Activated gamma-delta T cell (primary cell): ENCODE data around the gene RASSF1.

Experiments
- DNase-seq: peaks from one replicate; lab custom pipeline; 2025; lab: John Stamatoyannopoulos, UW

Gene RASSF1

DNA sequence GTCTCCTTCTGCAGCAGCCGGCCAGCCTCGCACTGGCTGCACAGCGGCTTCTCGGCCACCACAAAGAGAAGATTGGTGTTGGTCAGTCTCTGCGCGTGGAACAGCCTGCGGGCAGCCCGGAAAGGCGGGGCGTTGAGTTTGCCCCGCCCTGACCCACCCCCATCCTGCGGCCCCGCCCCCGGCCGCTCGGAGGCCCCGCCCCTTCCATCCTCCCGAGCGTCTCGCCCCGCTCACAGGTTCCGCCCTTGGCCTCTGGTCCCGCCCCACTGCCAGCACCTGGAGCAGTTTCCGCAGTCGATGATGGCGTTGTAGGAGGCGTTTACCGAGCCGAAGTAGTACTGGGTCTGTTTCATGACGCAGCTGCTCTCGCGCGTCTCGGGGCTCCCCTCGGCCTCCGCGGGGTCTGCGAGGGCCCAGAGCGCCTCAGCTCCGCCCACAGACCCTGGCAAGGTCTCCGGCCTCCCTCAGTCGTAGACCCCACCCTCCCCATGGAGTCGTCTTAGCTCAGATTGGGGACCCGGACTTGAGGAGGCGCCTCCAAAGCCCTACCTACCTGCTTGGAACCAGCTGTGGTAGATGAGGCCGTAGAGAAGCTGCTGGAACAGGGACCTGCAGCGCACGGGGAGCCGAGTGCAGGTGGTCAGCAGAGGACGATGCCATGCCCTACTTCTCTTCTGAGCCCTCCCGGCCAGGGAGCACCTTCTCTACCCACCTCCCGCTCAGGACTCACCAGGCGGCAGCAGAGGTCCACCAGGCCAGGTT lies 24.6 kb upstream of the RASSF1 start:
- peak; percentile 81 for DNase-seq

DNA sequence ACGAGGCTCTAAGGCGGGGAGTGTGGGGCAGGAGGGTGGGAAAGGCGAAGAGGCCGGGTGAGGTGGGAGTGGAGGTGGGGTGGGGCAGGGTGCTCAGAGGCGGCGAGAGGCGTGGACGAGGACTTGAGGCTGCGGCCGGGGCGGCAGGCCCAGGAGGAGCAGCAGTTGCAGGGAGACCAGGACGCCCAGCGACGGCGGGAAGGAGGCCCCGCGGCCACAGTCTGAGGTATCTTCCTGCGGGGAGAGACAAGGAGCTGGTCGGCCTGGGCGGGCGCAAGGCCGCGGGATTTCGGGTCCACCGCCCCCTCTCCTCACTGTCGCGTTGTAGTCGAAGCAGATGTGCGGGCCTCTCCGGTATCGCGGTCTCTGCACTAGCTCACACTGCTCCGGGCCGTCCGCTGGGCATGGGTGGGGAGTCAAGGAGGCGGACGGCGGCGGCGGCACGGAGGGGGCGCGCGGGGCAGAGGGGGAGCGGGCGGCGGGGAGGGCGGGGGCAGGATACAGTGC lies 24.0 kb upstream of the RASSF1 start:
- peak; percentile 30 for DNase-seq

DNA sequence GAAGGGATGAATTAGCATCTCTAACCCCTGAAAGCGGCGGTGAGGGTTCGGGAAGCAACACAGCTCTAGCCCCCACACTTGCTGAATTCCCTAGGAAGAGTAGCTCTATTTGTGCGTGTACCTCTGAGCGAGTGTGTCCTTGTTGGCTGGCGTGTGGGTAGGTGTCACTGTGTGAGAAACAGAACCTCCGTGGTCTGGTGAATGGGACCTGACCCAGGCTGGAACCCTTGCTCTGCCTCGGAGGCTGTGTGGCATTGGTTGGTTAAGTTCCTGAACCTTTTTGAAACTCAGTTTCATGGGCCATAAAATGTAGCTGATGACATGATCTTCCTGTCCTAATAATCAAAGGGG lies 19.1 kb upstream of the RASSF1 start:
- no peak for DNase-seq

DNA sequence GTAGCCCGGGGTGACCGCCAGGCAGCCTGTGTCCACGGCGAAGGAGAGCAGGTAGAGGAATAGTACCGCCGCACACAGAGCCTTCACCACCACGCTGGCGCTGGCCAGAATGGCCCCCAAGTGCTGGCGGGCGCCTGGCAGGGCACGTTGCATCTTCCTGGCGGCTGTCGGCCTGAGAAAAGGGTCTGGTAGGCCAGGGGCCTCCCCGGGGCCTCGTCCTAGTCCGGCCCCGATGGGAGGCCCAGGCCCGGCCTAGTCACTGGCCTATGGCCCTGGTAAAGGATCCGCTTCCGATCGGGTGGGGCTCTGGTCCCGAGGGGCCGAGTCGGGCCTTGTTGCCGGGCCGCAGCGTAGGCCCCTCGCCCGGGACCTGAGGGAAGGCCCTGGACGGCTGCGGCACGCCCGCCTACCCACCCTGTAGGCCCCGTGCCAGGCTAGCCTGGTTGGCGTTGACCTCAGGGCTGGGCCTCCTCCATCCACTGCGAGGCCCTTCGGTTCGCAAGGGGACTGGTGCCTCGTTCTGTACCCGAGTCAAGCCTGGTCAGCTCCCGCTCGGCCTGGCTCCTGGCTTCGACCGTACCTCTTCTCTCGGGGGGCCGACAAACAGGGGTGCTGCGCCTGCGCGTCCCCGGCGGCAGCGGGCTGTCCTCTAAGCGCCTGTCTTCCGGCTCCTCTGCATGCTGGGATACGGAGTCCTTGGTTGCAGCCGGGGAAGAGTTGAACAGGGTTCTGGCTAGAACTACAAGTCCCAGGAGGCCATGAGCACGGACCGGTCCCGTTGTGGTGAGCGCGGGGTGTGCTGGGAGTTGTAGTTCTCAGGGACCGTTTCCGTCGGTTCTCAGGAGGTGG lies 18.5 kb upstream of the RASSF1 start, which contains the start of gene TMEM115:
TSS of gene TMEM115 (minus strand) at position 611 of the 849 bp plus-strand sequence. CDS start at position 153, 458 bp downstream.
- peak; percentile 81 for DNase-seq

DNA sequence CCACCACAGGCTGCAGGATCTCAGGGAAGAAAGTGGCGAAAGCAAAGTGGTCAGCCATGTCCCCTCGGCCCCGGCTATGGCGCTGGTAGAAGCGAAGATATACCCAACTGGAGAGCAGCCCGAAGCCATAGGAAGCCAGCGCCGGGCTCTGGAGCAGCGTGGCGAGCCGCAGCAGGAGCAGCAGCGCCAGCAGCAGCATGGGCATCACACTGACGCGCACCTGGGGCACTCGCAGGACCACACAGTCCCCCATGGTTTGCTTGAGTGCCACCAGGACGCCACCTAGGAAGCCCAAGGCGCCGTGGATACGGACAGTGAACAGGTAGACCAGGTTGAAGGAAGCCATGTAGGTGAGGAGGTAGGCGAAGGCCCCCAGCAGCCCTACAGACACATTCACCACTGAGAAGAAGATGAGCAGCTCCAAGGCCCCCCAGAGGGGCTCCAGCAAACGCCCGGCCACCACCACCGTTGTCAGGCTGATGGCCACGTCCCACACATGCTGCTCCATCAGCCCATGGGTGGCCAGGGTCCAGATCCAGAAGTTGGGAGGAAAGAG lies 17.8 kb upstream of the RASSF1 start:
- no peak for DNase-seq

DNA sequence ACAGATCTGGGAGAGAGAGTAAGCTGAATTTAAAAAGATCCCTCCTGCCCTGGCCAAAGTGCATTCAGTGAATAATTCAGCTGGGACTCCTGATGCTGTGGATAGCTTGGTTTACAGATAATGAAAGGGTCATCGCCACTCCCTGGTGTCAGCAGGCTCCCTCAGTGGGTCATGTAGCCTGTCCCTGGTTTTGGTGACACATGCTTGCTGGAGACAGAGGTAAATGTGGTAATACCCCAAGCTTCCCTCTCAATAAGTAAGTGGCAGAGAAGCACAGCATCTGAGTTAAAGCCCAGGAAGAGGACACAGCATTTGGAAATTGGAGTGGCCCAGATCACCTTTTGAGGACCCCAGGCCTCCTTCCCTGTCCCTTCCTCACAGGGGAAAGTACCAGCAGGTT lies 16.8 kb upstream of the RASSF1 start:
- no peak for DNase-seq

DNA sequence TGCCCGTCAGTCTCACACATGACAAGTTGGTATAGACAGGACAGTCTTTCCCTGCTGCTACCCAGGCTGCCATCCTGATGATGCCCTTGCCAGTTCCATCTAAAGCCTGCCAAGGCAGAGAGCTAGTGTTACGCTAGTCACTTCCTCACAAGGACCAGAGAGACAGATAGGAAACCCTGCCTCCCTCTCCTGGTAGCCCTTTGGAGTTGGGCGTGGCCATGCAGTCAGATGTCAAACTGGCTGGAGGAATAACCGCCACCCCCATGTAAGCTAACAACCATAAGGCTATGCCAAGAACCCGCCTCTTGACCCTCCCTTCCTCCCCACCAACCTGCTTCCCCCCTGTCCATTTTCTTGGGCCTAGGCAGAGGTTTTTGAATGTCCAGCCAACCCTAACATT lies 15.9 kb upstream of the RASSF1 start:
- DNase-seq: no peak

DNA sequence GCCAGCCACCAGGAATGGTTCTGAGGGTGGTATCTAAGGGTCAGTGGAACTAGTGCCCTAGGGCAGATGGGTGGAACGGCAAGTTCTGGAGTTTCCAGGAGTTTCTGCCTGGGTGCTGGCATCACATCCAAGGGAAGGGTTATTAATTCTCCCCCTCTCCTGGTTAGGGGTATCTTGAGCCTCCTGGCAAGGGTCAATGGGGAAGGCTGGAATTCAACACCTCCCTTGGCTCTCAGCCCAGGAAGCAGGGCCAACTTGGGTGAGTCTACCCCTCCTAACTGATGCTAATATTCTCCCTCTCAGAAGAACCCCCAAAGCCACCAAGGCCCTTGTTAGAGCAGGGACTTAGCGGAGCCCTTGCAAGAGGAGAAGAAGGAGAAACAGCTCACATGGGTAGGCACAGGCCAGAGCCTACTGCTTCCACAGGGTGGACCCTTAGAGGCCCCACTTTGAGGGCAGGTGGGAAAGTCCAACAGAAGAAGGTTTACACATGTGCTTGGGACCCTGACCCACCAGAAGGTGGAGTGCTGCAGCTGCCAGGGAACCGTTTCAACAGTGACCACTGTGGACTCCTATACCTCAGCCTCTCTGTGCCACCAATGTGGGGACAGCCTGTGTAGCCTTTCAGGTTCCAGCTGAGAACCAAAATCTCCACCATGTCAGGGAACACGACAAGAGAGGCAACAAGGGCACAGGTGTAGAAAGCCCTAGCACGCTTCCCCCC lies 15.4 kb upstream of the RASSF1 start:
- no peak for DNase-seq

DNA sequence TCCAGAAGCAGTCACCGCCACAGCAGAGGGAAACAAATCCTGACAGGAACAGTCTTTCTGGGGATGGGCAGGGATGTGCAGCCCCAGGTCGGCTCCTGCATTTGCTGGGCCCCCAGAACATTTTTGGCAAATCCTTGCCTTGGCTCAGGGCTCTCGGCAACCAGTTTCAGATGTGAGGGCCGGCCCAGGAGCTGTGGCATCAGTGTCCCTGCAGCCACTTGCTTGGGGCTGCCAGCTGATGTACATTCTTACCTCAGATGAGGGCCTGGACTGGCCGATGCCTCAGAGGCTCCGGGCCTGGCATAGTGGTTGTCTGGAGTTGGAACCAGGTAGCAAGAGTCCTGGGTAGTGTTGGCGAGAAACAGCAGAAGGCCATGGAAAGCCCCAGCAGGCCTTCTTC lies 14.2 kb upstream of the RASSF1 start:
- DNase-seq: no peak

DNA sequence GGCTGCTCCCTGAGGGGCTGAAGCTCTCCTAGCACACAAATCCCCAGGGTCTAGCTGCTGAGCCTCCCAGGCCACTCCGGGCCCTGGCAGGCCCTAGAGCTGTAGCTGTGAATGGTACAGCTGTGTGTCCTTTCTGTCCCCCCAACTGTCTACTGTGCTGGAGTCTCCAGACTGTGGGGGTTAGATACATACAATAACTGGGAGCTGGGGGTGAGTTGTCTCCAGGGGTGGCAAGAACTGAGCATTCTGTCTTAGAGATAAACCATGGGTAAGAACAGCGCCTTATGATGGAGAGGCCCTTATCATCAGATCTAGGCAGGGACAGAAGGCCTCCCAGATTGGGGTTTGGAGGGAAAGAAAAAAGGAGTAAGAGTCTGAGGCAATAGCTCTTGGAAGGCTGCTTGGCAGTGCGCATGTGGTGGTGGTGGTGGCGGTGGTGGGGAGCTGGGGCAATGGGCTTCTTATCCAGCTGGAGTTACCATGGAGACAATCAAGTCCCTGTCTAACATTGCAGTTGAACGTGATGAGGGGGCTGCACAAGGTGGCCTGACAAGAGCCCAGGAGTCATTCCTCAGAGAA lies 13.6 kb upstream of the RASSF1 start:
- no peak for DNase-seq

DNA sequence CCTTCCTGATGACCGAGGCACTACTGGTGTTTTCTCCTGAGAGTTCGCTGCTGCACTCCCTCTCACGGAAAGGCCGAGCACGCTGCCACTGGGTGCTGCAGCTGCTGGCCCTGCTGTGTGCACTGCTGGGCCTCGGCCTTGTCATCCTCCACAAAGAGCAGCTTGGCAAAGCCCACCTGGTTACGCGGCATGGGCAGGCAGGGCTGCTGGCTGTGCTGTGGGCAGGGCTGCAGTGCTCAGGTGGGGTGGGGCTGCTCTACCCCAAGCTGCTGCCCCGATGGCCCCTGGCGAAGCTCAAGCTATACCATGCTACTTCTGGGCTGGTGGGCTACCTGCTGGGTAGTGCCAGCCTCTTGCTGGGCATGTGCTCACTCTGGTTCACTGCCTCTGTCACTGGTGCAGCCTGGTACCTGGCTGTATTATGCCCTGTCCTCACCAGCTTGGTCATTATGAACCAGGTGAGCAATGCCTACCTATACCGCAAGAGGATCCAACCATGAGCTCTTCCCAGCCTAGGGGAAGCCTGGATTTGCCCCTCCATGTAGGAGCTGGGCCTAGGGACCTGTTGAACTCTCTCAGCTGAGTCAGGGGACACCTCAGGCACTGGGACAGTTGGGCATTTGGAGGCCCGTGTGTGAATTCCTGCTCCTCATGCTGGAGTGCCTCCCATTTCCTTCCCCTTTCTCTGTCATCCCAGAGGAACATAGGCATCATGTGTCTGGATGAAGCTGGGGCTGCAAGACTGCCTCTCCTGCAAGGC lies 12.8 kb upstream of the RASSF1 start:
- DNase-seq: no peak

DNA sequence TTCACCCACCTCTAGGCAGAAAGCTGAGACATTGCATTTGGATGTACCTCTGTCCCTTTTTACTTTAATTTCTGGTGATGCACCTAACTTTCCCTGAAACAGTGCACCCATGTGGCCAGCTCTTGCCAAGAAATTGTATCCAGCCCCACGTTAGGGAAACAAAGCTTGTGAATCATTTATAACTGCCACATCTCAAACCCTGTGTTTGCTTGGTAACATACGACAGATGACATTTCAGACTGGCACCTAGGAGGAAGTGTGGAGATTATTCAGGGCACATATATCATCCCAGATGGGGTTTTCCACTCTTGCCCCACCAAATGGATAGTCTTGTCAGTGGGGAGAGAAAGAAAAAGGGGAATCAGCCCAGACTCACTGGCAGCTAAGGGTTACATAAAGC lies 12.1 kb upstream of the RASSF1 start:
- no peak for DNase-seq

DNA sequence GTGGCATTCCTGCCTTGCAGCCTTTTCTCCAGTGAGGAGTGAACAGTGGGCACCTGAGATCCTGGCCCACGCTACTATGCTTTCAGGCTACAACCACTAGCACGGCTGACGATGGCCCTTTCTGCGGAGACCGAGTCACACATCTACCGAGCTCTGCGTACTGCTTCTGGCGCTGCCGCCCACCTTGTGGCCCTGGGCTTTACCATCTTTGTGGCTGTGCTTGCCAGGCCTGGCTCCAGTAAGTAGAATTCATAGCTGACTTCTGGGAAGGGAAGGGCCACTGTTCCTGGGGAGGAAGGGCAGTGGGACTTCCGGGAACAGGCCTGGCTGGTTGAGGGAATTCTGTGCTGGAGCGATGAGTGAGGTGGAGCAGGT lies 10.7 kb upstream of the RASSF1 start:
- no peak for DNase-seq

DNA sequence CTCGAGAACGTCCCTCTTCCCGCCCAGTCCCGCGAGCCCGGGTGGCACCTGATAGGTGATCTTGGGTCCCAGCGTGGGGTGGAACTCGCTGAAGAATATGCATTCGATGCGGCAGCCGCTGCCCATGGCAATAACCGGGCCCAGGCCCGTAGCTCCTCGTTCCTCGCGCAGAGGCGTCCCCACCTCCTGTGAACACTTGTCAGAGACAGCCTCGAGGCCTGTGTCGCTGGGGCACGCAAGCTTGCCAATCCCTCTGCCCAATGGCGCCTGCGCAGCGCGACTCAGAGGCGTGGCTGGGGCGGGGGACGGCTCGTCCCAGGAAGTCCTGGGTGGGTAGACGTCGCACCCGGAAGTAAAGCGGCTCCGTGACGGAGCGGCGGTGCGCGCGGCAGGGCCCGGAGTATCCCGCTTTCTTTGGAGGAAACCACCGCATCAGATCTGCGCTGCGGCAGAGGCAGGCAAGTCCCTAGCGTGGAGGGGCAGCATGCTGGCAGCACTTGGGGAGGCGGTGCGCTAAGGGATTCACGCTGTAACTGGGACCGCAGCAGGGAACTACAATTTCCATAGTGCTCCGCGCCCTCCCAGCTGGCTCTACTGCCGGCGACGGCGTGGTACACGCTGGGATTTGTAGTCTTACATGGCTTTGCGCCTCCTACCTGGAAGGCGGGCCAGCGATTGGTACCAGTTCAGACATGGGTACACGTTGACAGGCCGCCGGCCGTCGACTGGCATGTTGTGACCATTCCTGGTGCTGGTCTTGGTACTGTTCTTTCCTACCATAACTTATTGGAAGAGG lies 10.1 kb upstream of the RASSF1 start, which contains the start of the genes CYB561D2 and NPRL2:
TSS of gene CYB561D2 (plus strand) at position 336 of the 796 bp plus-strand sequence. CDS start 572 bp downstream, outside the sequence.
TSS of gene NPRL2 (minus strand) at position 249 of the 796 bp plus-strand sequence. CDS start at position 126, 123 bp downstream.
- peak; percentile 100 for DNase-seq

DNA sequence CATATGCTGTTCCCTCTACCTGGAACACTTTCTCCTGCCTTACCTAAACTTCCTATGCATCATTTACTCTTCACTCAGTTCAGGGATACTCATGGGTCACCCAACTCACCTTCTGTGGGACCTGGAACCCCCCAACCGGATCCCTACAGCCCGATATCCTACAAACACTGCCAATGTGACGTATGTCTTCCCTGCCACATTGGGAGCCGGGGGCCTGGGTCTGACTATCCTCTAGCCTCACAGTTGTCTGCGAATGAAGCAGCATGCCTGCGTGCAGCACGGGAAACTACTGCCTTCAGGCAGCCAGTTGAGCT lies 9.5 kb upstream of the RASSF1 start:
- no peak for DNase-seq

DNA sequence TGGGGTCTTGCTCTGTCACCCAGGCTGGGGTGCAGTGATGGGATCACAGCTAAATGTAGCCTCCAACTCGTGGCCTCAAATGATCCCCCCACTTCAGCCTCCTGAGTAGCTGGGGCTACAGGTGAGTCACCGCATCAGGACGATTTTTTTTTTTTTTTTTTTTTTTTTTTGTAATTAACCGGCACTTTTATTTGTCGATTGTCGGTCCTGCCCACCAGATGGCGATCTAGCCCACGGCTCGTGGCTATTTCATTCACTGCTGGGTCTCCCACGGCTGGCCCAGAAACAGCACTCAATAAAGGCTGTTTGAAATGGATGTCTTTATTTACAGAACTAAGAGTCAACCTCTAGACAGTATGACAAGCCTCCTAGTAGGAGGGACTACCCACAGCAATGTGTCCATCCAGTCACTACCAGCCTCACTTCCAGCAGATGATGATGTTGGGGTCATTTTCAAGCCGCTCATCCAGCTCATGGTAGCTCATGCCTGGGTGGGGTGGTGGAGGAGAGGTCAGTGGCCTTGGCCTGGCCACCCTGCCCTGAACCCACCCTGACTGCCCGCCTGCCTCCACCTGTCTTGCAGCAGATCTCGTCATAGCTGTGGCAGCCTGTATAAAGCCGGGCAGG lies 6.7 kb upstream of the RASSF1 start:
- no peak for DNase-seq

DNA sequence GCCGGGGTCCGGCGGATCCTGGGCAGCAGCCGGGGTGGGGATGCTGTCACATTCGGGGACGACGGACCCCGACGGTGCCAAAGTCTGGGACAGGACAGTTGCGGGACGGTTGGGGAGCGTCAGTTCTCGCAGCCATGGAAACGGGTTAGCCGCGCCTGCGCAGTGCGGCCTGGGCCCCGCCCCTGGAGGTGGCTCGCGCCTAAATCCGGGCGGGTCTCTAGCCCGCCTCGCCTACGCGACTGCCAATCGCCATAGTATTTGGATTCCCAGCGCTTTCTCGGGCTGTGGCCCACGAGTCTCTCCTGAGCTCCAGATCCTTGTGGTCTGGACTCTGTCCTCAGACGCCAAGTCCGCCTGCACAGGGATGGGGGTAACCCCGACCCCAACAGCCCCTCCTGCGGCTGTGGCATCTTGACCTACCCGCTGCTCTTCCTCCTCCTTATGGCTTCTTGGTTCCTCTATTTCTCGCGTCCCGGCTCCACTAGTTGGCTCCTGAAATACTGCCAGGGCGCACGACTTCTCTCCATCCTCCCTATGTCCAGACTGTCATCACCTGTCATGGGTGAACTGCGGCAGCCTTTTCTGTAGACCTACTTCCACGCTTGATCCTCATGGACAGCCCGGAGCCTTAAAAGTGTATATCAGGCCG lies 5.1 kb upstream of the RASSF1 start, which contains the start of gene ZMYND10:
TSS of gene ZMYND10 (minus strand) at position 147 of the 649 bp plus-strand sequence. CDS start 153 bp downstream, outside the sequence.
- DNase-seq: peak; percentile 63

DNA sequence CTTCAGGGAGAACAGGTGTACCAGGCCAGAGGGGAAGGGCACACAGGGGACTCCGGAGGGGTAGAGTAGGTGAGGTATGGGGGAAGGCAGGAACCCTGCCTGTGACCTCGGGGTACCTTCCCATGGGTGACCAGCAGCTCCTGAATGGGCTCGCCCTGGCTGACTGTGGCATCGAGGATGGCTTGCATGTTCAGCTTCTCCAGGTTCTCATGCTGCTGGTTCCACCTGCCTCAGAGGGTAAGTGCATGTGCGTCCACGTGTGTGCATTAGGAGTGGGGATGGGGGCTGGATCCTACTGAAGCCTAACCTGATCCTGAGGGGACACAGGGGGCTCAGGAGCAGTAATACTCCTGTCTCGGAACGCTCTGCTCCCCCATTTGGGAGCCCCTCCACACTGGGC lies 4.4 kb upstream of the RASSF1 start:
- DNase-seq: no peak
